Esophagus muscularis mucosa (tissue), 4 donors: ENCODE data around the gene SIRPD. TPM values are rescaled to one million over a fixed set of nuclear protein-coding genes. Genes with fewer than 3 reads are reported as not detected.

Experiments used
- DNase-seq: peaks from one replicate; pipeline ENCODE4 v3.0.0-alpha.2; 2017; ENCODE audit errors: extremely low spot score
- H3K27ac ChIP-seq, 4 donors: fragments of 200-600 bp; sonication (generic); replicated peaks in 1 of 4; 1 replicate in 3 of 4; 2 replicates in 1 of 4; pipeline ENCODE4 v1.5.1; 2016 to 2019; ENCODE audit warnings: mild to moderate bottlenecking in 1 of 4
- H3K27me3 ChIP-seq, 4 donors: fragments of 200-600 bp; sonication (generic); one replicate each; pipeline versions ENCODE4 v1.5.1 to v1.6.0; 2016 to 2019
- H3K36me3 ChIP-seq, 4 donors: fragments of 200-600 bp; sonication (generic); one replicate each; pipeline ENCODE4 v1.5.1; 2016 to 2019
- H3K4me1 ChIP-seq, 4 donors: fragments of 200-600 bp; sonication (generic); one replicate each; pipeline ENCODE4 v1.5.1; 2016 to 2019
- H3K4me3 ChIP-seq, 4 donors: fragments of 200-600 bp; sonication (generic); 1 replicate in 2 of 4; 2 replicates in 2 of 4; pipeline ENCODE4 v1.5.1; 2016 to 2019; ENCODE audit warnings: mild to moderate bottlenecking in 4 of 4, moderate library complexity in 1 of 4
- H3K9me3 ChIP-seq, 4 donors: fragments of 200-600 bp; sonication (generic); 1 replicate in 3 of 4; 2 replicates in 1 of 4; pipeline ENCODE4 v1.5.1; 2016 to 2019
- CTCF ChIP-seq, 3 experiments: fragments of 200-600 bp in 2 of 3; fragments of 450-650 bp in 1 of 3; sonication (generic) in 2 of 3; IDR thresholded peaks; one replicate each; pipeline ENCODE4 v1.5.1; 2017 to 2019; ENCODE audit warnings: antibody characterized with exemption in 3 of 3, mild to moderate bottlenecking in 2 of 3, moderate library complexity in 1 of 3
- EP300 ChIP-seq: sonication (generic); formaldehyde crosslinking; IDR thresholded peaks from one replicate; pipeline ENCODE4 v1.6.1; 2017; ENCODE audit warnings: antibody characterized with exemption
- POLR2A ChIP-seq: fragments of 450-650 bp; IDR thresholded peaks from one replicate; pipeline ENCODE4 v1.6.1; 2017; ENCODE audit warnings: antibody characterized with exemption, moderate library complexity, mild to moderate bottlenecking, low read depth
- POLR2AphosphoS5 ChIP-seq, 2 donors: sonication (generic); formaldehyde crosslinking; IDR thresholded peaks; one replicate each; pipeline ENCODE4 v1.6.1; 2017; ENCODE audit warnings: antibody characterized with exemption in 2 of 2
- WGBS: methylation state at CpG from one replicate; pipeline ENCODE4 v1.1.5; 2018; 5-methylcytosine and 5-hydroxymethylcytosine counted together
- intact Hi-C: fragments of 100-400 bp; cut with DNase I; formaldehyde crosslinking; loops from one replicate; pipeline ENCODE4 v1.15.1; 2023
- total RNA-seq, 4 donors: library from RNA; depleted of rRNA; stranded (reverse); fragments of >200 nt; gene quantifications; one replicate each; pipeline versions ENCODE4 v1.1.0 to v1.2.1, GENCODE V29; 2016

SIRPD gene
- total RNA-seq, 4 donors from 2014 or later: not detected

GRCh38 chr20:1555952-1556351 is 1.6 kb downstream of the SIRPD start:
- TF ChIP-seq CTCF (IDR thresholded peaks at IDR 0.05) (no peak), POLR2AphosphoS5 (IDR thresholded peaks at IDR 0.05) (no peak), POLR2A (no peak), EP300 (no peak)
- DNase-seq: no peak
- H3K9me3 ChIP-seq: peaks cover 0 to 7% (median 3%) of the 10 kb centered on the region in 4 donors
- H3K27ac ChIP-seq: no peak overlapping the region
- no peaks in the 10 kb centered on the region for H3K27me3 ChIP-seq
- H3K4me1 ChIP-seq: no peaks in the 10 kb centered on the region
- no peaks in the 10 kb centered on the region for H3K36me3 ChIP-seq
- intact Hi-C loops: no loop called here
- no peak overlapping the region for H3K4me3 ChIP-seq

DNA sequence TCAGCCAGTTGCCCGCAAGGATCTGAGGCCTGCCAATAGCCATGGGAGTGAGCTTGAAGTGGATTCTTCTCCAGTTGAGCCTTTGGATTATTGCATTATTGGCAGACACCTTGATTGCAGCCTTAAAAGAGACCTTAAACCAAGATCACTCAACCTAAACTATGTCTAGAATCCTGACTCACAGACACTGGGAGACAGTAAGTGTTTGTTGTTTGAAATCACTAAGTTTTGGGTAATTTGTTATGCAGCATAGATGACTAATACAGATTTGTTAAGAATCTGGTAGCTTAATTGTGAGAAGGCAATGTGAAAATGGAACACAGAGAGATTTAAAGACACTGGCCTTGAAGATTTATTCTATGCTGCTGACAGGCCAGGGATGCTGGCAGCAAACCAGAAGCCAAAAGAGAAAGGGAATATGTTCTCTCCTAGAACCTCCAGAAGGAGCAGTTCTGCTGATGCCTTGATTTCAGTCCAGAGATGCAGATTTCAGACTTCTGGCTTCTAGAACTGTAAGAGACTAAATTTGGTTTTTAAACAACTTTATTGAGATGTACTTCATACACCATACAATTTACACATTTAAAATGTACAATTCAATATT is 17.6 kb downstream of the SIRPD start:
- H3K4me3 ChIP-seq: no peak overlapping the region
- H3K27me3 ChIP-seq: no peaks in the 10 kb centered on the region
- TF ChIP-seq POLR2AphosphoS5 (IDR thresholded peaks at IDR 0.05) (no peak), CTCF (IDR thresholded peaks at IDR 0.05) (no peak), POLR2A (no peak), EP300 (no peak)
- intact Hi-C loops: no loop called here
- no peaks in the 10 kb centered on the region for H3K36me3 ChIP-seq
- 67% methylated on average over 1 of the region's 1 CpG for WGBS
- DNase-seq: peak; percentile 8
- no peaks in the 10 kb centered on the region for H3K4me1 ChIP-seq
- no peak overlapping the region for H3K27ac ChIP-seq
- no peaks in the 10 kb centered on the region for H3K9me3 ChIP-seq

GRCh38 chr20:1538655-1539054 is 18.9 kb downstream of the SIRPD start:
- no peak overlapping the region for H3K27ac ChIP-seq
- no peak for TF ChIP-seq POLR2AphosphoS5 (IDR thresholded peaks at IDR 0.05)
- TF ChIP-seq CTCF (IDR thresholded peaks at IDR 0.05): no peak
- TF ChIP-seq POLR2A: no peak
- no peak for TF ChIP-seq EP300

DNA sequence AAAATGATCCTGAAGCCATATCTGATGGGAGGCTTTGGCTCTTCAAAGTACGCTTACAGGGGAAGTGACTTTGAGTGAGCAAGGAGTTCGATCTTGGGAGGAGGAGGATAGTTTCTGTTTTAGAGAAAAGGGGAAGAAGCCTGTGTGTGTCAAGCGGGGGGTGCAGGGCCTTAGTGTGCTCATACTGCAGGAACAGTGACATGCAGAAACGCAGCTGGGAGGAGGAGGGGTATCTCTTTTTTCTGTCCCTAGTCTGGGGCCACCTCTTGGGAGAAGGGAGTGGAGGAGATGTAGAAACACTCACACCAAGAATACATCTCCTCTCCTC is 19.8 kb downstream of the SIRPD start:
- Histone ChIP-seq H3K9me3 (no peaks in the 10 kb centered on the region), H3K27ac (peak overlapping the region in 3 of 4 donors; percentile 51 to 65 (median 61)), H3K27me3 (no peaks in the 10 kb centered on the region), H3K4me1 (no peaks in the 10 kb centered on the region), H3K36me3 (no peaks in the 10 kb centered on the region), H3K4me3 (no peak overlapping the region)
- intact Hi-C loops: no loop called here
- TF ChIP-seq POLR2A (no peak), EP300 (no peak), CTCF (IDR thresholded peaks at IDR 0.05) (no peak)
- WGBS: 60% methylated on average over 4 of the region's 4 CpGs
- no peak for DNase-seq

More at GRCh38 chr20:1538655-1539054, 18.9 kb downstream of the SIRPD start:
- intact Hi-C loops: no loop called here
- H3K4me3 ChIP-seq: no peak overlapping the region
- H3K9me3 ChIP-seq: no peaks in the 10 kb centered on the region
- no peaks in the 10 kb centered on the region for H3K27me3 ChIP-seq
- no peak for DNase-seq
- no peaks in the 10 kb centered on the region for H3K36me3 ChIP-seq
- H3K4me1 ChIP-seq: no peaks in the 10 kb centered on the region
